GM23338 (cell line): ENCODE data around the gene SEC23IP. TPM values are rescaled to one million over a fixed set of nuclear protein-coding genes. Genes with fewer than 3 reads are reported as not detected.

ENCODE experiments used
- ATAC-seq: fragments of 200-7000 bp; cut with Tn5 transposase; 3 replicates; pipeline ENCODE4 v1.9.1; 2020
- DNase-seq: peaks from one replicate; pipeline ENCODE4 v3.0.0-alpha.2; 2015; ENCODE audit warnings: low spot score
- H2AFZ ChIP-seq: fragments of 200-600 bp; sonication (generic); 2 replicates; pipeline ENCODE4 v1.8.0; 2016; ENCODE audit warnings: antibody characterized with exemption, mild to moderate bottlenecking, moderate library complexity
- H3F3A ChIP-seq: fragments of 200-600 bp; sonication (generic); replicated peaks from 2 replicates; pipeline ENCODE4 v1.8.0; 2017; ENCODE audit warnings: antibody characterized with exemption, mixed run types, low read depth
- H3K27ac ChIP-seq: fragments of 200-600 bp; sonication (generic); 2 replicates; pipeline ENCODE4 v1.6.1; 2016; ENCODE audit warnings: low read depth
- H3K27me3 ChIP-seq: fragments of 200-600 bp; sonication (generic); 2 replicates; pipeline ENCODE4 v1.8.0; 2016; ENCODE audit warnings: mild to moderate bottlenecking, mixed run types, moderate library complexity; ENCODE audit not compliant: insufficient read depth
- H3K36me3 ChIP-seq: fragments of 200-600 bp; sonication (generic); 2 replicates; pipeline ENCODE4 v1.8.0; 2016; ENCODE audit warnings: mild to moderate bottlenecking; ENCODE audit not compliant: insufficient read depth
- H3K4me1 ChIP-seq: fragments of 200-600 bp; sonication (generic); 2 replicates; pipeline ENCODE4 v1.8.0; 2016; ENCODE audit warnings: mild to moderate bottlenecking, moderate library complexity; ENCODE audit not compliant: insufficient read depth
- H3K4me2 ChIP-seq: fragments of 200-600 bp; sonication (generic); 2 replicates; pipeline ENCODE4 v1.7.1; 2017; ENCODE audit warnings: mixed run types
- H3K4me3 ChIP-seq: fragments of 200-600 bp; sonication (generic); 2 replicates; pipeline ENCODE4 v1.6.1; 2016; ENCODE audit warnings: mixed run types
- H3K79me2 ChIP-seq: fragments of 200-600 bp; sonication (generic); replicated peaks from 2 replicates; pipeline ENCODE4 v1.8.0; 2017; ENCODE audit warnings: mild to moderate bottlenecking; ENCODE audit not compliant: insufficient read depth
- H3K9me2 ChIP-seq: fragments of 200-600 bp; sonication (generic); 2 replicates; pipeline ENCODE4 v1.8.0; 2017; ENCODE audit not compliant: insufficient read depth
- H4K20me1 ChIP-seq: fragments of 200-600 bp; sonication (generic); replicated peaks from 2 replicates; pipeline ENCODE4 v1.8.0; 2017; ENCODE audit warnings: mild to moderate bottlenecking; ENCODE audit not compliant: insufficient read depth
- H3K27ac Mint-ChIP-seq: 2 replicates; pipeline ENCODE4 v1.8.0; 2020; ENCODE audit warnings: inconsistent platforms, mild to moderate bottlenecking, moderate library complexity, mixed read lengths
- H3K27me3 Mint-ChIP-seq: 3 replicates; pipeline ENCODE4 v1.8.0; 2022; ENCODE audit warnings: low read depth, mild to moderate bottlenecking, moderate library complexity, mixed read lengths, inconsistent platforms; ENCODE audit not compliant: insufficient read depth, poor library complexity
- H3K36me3 Mint-ChIP-seq: 3 replicates; pipeline ENCODE4 v1.8.0; 2021; ENCODE audit warnings: low read depth, mild to moderate bottlenecking, inconsistent platforms, moderate library complexity, mixed read lengths
- H3K4me1 Mint-ChIP-seq: 3 replicates; pipeline ENCODE4 v1.8.0; 2020; ENCODE audit warnings: mild to moderate bottlenecking, inconsistent platforms, mixed read lengths
- H3K4me3 Mint-ChIP-seq: 3 replicates; pipeline ENCODE4 v1.8.0; 2021; ENCODE audit warnings: moderate library complexity, mild to moderate bottlenecking, inconsistent platforms, mixed read lengths
- H3K9me3 Mint-ChIP-seq: 3 replicates; pipeline ENCODE4 v1.8.0; 2020; ENCODE audit warnings: moderate library complexity, mild to moderate bottlenecking, inconsistent platforms, mixed read lengths
- ETS1 ChIP-seq: IDR thresholded peaks from 2 replicates; pipeline ENCODE4 v1.6.1; 2016; ENCODE audit warnings: antibody characterized with exemption
- EZH2 ChIP-seq: fragments of 200-600 bp; sonication (generic); IDR thresholded peaks from one replicate; pipeline ENCODE4 v1.8.0; 2017; ENCODE audit warnings: antibody characterized with exemption, mild to moderate bottlenecking, low read depth; ENCODE audit not compliant: unreplicated experiment
- JUNB ChIP-seq: IDR thresholded peaks from one replicate; pipeline ENCODE4 v1.6.1; 2016; ENCODE audit warnings: antibody characterized with exemption; ENCODE audit not compliant: unreplicated experiment
- NANOG ChIP-seq: IDR thresholded peaks from 2 replicates; pipeline ENCODE4 v1.6.1; 2016; ENCODE audit warnings: antibody characterized with exemption, borderline replicate concordance
- POLR2AphosphoS5 ChIP-seq: IDR thresholded peaks from 2 replicates; pipeline ENCODE4 v1.6.1; 2016; ENCODE audit warnings: antibody characterized with exemption, low read depth
- REST ChIP-seq: IDR thresholded peaks from one replicate; pipeline ENCODE4 v1.6.1; 2018; ENCODE audit warnings: antibody characterized with exemption; ENCODE audit not compliant: unreplicated experiment
- STAT1 ChIP-seq: IDR thresholded peaks from one replicate; pipeline ENCODE4 v1.6.1; 2016; ENCODE audit warnings: antibody characterized with exemption; ENCODE audit not compliant: unreplicated experiment
- ZNF462 ChIP-seq: fragments of 250-450 bp; sonication (Bioruptor Pico); IDR thresholded peaks from 2 replicates; pipeline ENCODE4 v1.5.0; 2020; ENCODE audit warnings: mild to moderate bottlenecking, moderate library complexity
- polyA plus RNA-seq: library from polyadenylated mRNA; unstranded; fragments of >200 nt; fragmentation: Nextera tagmentation; extraction: Ambion mirVana; gene quantifications from 2 replicates; pipeline ENCODE4 v1.2.1, GENCODE V29; 2016
- total RNA-seq: library from RNA; depleted of rRNA; stranded (reverse); fragments of >200 nt; shearing (Covaris generic); gene quantifications from 2 replicates; pipeline ENCODE4 v1.2.3, GENCODE V29; 2014
- TF ChIP-seq, protein P1 (sequence below), 2 experiments: fragments of 200-600 bp in 1 of 2; sonication (generic) in 1 of 2; conservative IDR thresholded peaks; 2 replicates each; pipeline versions ENCODE4 v1.5.1 to v1.6.1; 2016 to 2017; ENCODE audit warnings: antibody characterized with exemption in 2 of 2, low read depth in 2 of 2, mild to moderate bottlenecking in 2 of 2, moderate library complexity in 1 of 2

The SEC23IP gene
- total and polyA plus RNA-seq, 2 experiments from 2014 or later = 35.2 to 35.6 TPM

DNA sequence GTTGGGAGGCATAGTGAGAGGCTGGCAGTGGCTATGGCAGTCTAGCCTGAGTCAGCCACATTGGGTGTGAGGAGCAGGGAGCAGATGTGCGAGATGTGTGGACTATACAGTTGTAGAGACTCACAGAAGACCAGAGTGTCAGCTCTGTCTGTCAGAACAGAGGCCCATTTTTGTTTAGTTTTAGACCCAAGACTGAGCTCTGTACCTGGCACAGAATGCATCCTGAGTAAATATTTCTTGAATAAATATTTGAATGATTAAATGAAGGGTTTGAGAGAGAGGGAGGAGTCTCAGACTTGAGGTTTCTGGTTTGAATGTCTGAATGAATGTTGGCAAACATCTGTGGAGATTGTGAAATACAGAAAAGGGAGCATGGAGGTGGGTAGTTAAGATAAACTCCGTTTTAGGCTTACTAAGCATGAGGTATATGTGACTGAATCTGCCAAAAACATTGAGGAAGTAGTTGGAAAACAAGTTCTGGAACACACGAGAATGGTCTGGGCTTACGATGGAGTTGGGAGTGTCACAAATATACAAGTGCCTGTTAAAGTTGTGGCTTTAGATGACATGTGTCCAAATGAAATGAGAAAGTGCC lies 3.6 kb downstream of the SEC23IP start (continued):
- TF ChIP-seq ETS1 = no peak

GRCh38 chr10:119896937-119897770 lies 4.6 kb downstream of the SEC23IP start:
- Histone ChIP-seq H3K4me3 (no peak overlapping the region), H3K27ac (no peak overlapping the region), H3K4me1 (peaks cover 8% of the 10 kb centered on the region; the same call in 1 of the 2 replicates), H3K4me2 (no peak overlapping the region), H4K20me1 (peaks cover 56% of the 10 kb centered on the region), H2AFZ (no peak overlapping the region), H3K9me2 (no peaks in the 10 kb centered on the region), H3K79me2 (peaks cover 95% of the 10 kb centered on the region), H3K36me3 (peaks cover 17% of the 10 kb centered on the region), H3F3A (no peaks in the 10 kb centered on the region), H3K27me3 (no peaks in the 10 kb centered on the region)
- no peak for TF ChIP-seq NANOG
- TF ChIP-seq JUNB = no peak
- no peak for TF ChIP-seq POLR2AphosphoS5
- no peak for TF ChIP-seq REST
- TF ChIP-seq, protein P1, sequence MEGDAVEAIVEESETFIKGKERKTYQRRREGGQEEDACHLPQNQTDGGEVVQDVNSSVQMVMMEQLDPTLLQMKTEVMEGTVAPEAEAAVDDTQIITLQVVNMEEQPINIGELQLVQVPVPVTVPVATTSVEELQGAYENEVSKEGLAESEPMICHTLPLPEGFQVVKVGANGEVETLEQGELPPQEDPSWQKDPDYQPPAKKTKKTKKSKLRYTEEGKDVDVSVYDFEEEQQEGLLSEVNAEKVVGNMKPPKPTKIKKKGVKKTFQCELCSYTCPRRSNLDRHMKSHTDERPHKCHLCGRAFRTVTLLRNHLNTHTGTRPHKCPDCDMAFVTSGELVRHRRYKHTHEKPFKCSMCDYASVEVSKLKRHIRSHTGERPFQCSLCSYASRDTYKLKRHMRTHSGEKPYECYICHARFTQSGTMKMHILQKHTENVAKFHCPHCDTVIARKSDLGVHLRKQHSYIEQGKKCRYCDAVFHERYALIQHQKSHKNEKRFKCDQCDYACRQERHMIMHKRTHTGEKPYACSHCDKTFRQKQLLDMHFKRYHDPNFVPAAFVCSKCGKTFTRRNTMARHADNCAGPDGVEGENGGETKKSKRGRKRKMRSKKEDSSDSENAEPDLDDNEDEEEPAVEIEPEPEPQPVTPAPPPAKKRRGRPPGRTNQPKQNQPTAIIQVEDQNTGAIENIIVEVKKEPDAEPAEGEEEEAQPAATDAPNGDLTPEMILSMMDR (conservative IDR thresholded peaks at IDR 0.05; ENCODE audit: low read depth in 2 of 2) = no peak
- no peak for TF ChIP-seq STAT1
- no peak for TF ChIP-seq ETS1
- TF ChIP-seq ZNF462 (CRISPR knock-in tag) = no peak
- TF ChIP-seq EZH2 = no peak
- H3K27me3 Mint-ChIP-seq = peaks cover 2% of the 10 kb centered on the region
- H3K9me3 Mint-ChIP-seq = no peaks in the 10 kb centered on the region
- peaks cover 33% of the 10 kb centered on the region for H3K36me3 Mint-ChIP-seq
- H3K4me3 Mint-ChIP-seq = no peak overlapping the region
- peaks cover 11% of the 10 kb centered on the region for H3K4me1 Mint-ChIP-seq
- no peak for DNase-seq
- H3K27ac Mint-ChIP-seq = no peak overlapping the region
- ATAC-seq = no peak
